Nephron (organoid): ENCODE data around the gene FBXL16.
A peak's percentile ranks its signal among the peaks of the same experiment; 100 is the strongest.

Source experiments
- H3K27ac Mint-ChIP-seq, 3 experiments: 2 replicates each; pipeline ENCODE4 v1.8.0; 2020; ENCODE audit warnings: mixed read lengths in 3 of 3, mild to moderate bottlenecking in 2 of 3, moderate library complexity in 1 of 3
- H3K27me3 Mint-ChIP-seq: 2 replicates; pipeline ENCODE4 v1.8.0; 2021; ENCODE audit warnings: low read depth, mild to moderate bottlenecking, moderate library complexity, mixed read lengths
- H3K36me3 Mint-ChIP-seq: 2 replicates; pipeline ENCODE4 v1.8.0; 2020; ENCODE audit warnings: low read depth, mixed read lengths
- H3K4me1 Mint-ChIP-seq: 2 replicates; pipeline ENCODE4 v1.8.0; 2020; ENCODE audit warnings: mixed read lengths
- H3K4me3 Mint-ChIP-seq, 3 experiments: 2 replicates each; pipeline ENCODE4 v1.8.0; 2020; ENCODE audit warnings: mild to moderate bottlenecking in 3 of 3, mixed read lengths in 3 of 3, moderate library complexity in 2 of 3
- H3K9me3 Mint-ChIP-seq: 2 replicates; pipeline ENCODE4 v1.8.0; 2020; ENCODE audit warnings: mixed read lengths
- CTCF ChIP-seq, 3 experiments: fragments of 200-600 bp; sonication (generic); IDR thresholded peaks; one replicate each; pipeline ENCODE4 v1.5.0; 2021; ENCODE audit warnings: antibody characterized with exemption in 3 of 3; ENCODE audit not compliant: unreplicated experiment in 3 of 3

Gene FBXL16

GRCh38 chr16:724188-725040 lies 18.8 kb upstream of the FBXL16 start:
- no peak for TF ChIP-seq CTCF (IDR thresholded peaks at IDR 0.05; ENCODE audit: unreplicated experiment in 3 of 3)
- Mint-ChIP-seq H3K4me1 (peaks cover 5% of the 10 kb centered on the region), H3K27ac (no peak overlapping the region), H3K27me3 (peaks cover 13% of the 10 kb centered on the region), H3K9me3 (no peaks in the 10 kb centered on the region), H3K4me3 (no peak overlapping the region), H3K36me3 (no peaks in the 10 kb centered on the region)

- Mint-ChIP-seq H3K27me3 (peaks cover 12% of the 10 kb centered on the region), H3K4me1 (peaks cover 11% of the 10 kb centered on the region), H3K4me3 (no peak overlapping the region), H3K36me3 (no peaks in the 10 kb centered on the region), H3K27ac (no peak overlapping the region), H3K9me3 (no peaks in the 10 kb centered on the region)
- no peak for TF ChIP-seq CTCF (IDR thresholded peaks at IDR 0.05; ENCODE audit: unreplicated experiment in 3 of 3)
Measured at GRCh38 chr16:723695-724094, 18.1 kb upstream of the FBXL16 start.

- no peak for TF ChIP-seq CTCF (IDR thresholded peaks at IDR 0.05; ENCODE audit: unreplicated experiment in 3 of 3)
- Mint-ChIP-seq H3K27ac (no peak overlapping the region), H3K36me3 (no peaks in the 10 kb centered on the region), H3K27me3 (peaks cover 14% of the 10 kb centered on the region), H3K9me3 (no peaks in the 10 kb centered on the region), H3K4me3 (peak overlapping the region; percentile 66 to 72 (median 70)), H3K4me1 (peaks cover 11% of the 10 kb centered on the region)
Measured at GRCh38 chr16:722835-723633, 17.4 kb upstream of the FBXL16 start.

GRCh38 chr16:721765-722540 lies 16.4 kb upstream of the FBXL16 start:
- Mint-ChIP-seq H3K27ac (no peak overlapping the region), H3K36me3 (no peaks in the 10 kb centered on the region), H3K27me3 (peaks cover 14% of the 10 kb centered on the region), H3K9me3 (no peaks in the 10 kb centered on the region), H3K4me3 (peak overlapping the region; percentile 70 to 72 (median 70)), H3K4me1 (peaks cover 11% of the 10 kb centered on the region)
- TF ChIP-seq CTCF (IDR thresholded peaks at IDR 0.05; ENCODE audit: unreplicated experiment in 3 of 3) = no peak

GRCh38 chr16:720990-721764 lies 15.6 kb upstream of the FBXL16 start, which contains the start of gene ANTKMT:
Gene ANTKMT, plus strand, starts transcription at chr16:721146. Its CDS starts 129 bp downstream, at chr16:721275.
- Mint-ChIP-seq H3K4me1 (peaks cover 11% of the 10 kb centered on the region), H3K9me3 (no peaks in the 10 kb centered on the region), H3K27ac (peak within 1 kb of the TSS; percentile 88 to 94 (median 90)), H3K4me3 (peak within 1 kb of the TSS; percentile 84 to 90 (median 88)), H3K36me3 (no peaks in the 10 kb centered on the region), H3K27me3 (peaks cover 12% of the 10 kb centered on the region)
- no peak for TF ChIP-seq CTCF (IDR thresholded peaks at IDR 0.05; ENCODE audit: unreplicated experiment in 3 of 3)
